ENCODE measurements around the gene NDUFB10.
A peak's percentile ranks its signal among the peaks of the same experiment; 100 is the strongest.

NDUFB10 gene

DNA sequence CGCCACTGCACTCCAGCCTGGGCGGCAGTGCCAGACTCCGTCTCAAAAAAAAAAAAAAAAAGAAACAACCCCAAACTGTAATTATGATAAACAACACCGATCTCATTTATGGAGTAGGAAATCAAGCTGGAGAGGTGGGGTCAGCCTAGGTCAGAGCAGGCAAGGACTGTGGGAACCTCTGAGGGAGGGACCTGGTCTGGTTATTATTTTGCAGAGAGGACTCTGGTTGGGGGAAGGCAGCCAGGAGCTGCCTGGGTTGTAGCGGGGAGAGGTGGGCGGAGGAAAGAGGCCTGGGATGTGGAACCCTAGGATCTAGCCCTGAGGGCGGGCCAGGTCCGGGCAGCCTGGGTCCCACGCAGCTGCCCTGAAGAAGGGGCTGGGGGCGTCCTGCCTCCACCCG is 30.2 kb upstream of the NDUFB10 start:
- TF ChIP-seq CTCF (IDR thresholded peaks at IDR 0.05; ENCODE audit: extremely low read depth, insufficient read depth, missing control alignments) = no peak
- in situ Hi-C loops (cut with MboI; ENCODE audit: low pct_unique_long_range_greater_than_20kb, low sequenced_read_pairs, unreplicated experiment) = no loop called here

DNA sequence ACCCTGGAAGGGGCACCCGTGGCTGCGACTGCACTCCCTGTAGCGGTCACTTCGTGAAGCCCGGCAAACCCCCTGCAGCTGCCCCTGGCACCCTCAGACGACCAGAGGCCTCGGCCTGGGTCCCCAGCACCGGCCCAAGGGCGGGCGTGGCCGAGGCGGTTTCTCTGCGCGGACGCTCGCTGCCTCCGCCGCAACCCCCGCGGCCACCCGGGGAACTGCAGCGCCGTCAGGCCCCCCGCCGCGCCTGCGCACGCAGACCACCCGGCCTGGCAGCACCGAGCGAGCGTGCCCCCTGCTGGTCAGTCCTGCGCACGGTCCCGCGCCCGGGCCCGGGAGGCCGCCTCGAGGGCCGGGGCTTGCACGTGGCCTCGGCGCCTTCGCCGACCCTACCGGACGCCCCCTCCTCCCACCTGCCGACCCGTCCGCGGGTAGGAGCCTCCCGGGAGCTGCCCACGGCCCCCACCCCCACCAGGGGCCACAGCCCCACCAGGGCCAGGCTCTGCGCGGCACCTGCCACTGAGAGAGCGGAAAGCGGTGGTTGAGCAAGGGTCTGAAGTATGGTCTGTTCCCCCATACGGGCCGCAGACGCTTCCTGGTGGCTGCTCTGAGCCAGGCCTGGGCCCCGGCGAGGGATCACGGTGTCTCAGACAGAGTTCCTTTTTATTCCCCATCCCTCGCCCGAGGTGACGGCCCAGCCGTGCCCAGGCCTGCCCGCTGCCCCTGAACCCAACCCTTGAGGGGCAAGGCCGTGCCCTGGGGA is 29.6 kb upstream of the NDUFB10 start:
- in situ Hi-C loops (cut with MboI; ENCODE audit: low pct_unique_long_range_greater_than_20kb, low sequenced_read_pairs, unreplicated experiment) = loop anchor here (10.0 kb wide), 1 partner anchor 65 kb away; no protein-coding TSS in a partner anchor
- peak; percentile 99 for TF ChIP-seq CTCF (IDR thresholded peaks at IDR 0.05; ENCODE audit: extremely low read depth, insufficient read depth, missing control alignments)
- peak; percentile 98 for DNase-seq (ENCODE audit: low spot score)

More for the DNA sequence above, 30.2 kb upstream of the NDUFB10 start:
- no peak for DNase-seq (ENCODE audit: low spot score)

DNA sequence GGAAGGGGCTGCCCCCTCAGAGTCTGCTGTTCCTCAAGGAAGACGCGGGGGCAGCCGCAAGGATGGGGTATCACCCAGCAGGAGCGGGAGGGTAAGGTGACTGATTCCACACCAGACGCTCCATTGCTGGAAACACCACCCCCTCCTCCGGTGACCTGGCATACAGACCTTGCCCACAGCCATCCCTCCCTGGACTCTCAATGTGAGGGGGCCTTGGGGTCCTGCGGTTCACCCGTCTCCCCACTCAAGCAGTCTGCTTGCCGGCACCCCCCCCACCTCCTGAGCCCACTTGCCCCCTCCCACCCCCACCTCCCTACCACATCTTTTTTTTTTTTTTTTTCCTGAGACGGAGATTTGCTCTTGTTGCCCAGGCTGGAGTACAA is 29.0 kb upstream of the NDUFB10 start:
- TF ChIP-seq CTCF (IDR thresholded peaks at IDR 0.05; ENCODE audit: extremely low read depth, insufficient read depth, missing control alignments) = no peak
- in situ Hi-C loops (cut with MboI; ENCODE audit: low pct_unique_long_range_greater_than_20kb, low sequenced_read_pairs, unreplicated experiment) = loop anchor here (10.0 kb wide), 1 partner anchor 66 kb away; no protein-coding TSS in a partner anchor
- no peak for DNase-seq (ENCODE audit: low spot score)

DNA sequence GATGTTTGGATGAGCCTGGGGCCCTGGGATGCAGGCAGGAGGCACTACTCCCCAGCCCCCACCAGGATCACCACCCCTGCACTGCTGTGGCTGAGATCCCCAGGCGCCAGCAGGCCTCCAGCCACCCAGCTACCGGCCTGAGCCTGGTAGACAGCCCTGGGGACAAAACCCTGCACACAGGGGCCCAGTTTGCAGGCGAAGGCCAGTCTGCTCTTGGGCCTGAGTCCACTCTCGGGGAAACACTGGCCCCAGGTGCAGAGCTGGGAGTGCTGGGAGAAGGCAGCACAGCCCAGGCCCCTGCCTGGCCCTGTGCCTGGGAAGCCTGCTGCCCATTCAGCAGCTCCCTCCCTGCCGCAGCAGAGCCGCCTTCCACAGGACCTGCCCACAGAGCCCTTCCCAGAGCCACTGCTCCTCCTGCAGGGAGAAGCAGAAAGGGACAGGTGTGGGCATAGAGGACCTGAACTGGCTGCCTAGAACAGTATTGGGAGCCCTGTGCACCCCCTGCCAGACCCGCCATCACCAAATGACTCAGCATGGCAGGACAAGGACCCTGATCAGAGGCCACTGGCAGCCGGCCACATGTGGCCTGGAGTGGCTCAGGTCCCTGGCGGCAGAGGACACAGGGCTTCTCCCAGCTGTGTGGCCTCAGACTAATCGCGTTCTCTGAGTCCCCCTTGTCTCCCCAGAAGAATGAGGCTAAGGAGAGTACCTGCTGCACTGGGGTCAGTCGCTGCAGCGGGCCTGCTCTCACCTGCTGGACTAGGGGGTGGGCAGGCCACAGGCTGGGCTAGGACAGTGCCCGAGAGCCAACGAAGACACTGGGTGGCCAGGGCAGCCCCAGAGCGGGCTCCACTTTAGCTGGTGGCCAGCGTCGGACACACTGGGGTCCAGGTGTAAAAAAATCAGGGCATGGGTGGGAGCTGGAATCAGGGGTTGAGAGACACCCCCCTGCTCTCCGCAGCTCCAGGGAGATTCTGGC is 27.0 kb upstream of the NDUFB10 start:
- TF ChIP-seq CTCF (IDR thresholded peaks at IDR 0.05; ENCODE audit: extremely low read depth, insufficient read depth, missing control alignments) = no peak
- DNase-seq (ENCODE audit: low spot score) = no peak
- in situ Hi-C loops (cut with MboI; ENCODE audit: low pct_unique_long_range_greater_than_20kb, low sequenced_read_pairs, unreplicated experiment) = loop anchor here (10.0 kb wide), 1 partner anchor 68 kb away; no protein-coding TSS in a partner anchor

DNA sequence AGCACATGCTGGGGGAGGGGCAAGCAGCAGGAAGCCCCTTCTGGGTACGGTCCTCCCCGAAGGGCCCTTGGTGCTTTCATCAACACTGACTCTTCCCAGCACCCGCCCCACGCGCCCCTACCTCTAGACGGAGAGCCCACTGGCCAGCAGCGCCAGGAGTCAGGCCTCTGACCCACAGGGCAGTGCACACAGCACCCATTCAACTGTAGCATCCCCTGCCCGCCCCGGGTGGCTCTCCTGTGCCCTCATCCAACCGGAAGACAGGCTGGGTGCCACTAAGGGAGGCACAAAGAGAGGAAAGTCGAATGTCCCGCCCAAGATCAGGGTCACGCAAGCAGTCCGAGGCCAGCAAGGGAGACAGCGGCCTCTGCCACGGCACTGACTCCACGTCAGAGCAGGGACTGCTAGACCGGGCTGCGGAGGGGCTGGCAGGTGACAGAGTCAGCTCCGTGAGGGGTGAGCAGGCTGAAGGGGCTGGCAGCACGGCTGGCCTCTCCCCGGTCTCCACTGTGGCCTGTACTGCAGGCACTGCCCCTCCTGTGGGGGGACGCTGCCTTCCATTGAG is 26.2 kb upstream of the NDUFB10 start:
- no peak for TF ChIP-seq CTCF (IDR thresholded peaks at IDR 0.05; ENCODE audit: extremely low read depth, insufficient read depth, missing control alignments)
- DNase-seq (ENCODE audit: low spot score) = no peak
- in situ Hi-C loops (cut with MboI; ENCODE audit: low pct_unique_long_range_greater_than_20kb, low sequenced_read_pairs, unreplicated experiment) = loop anchor here (10.0 kb wide), 1 partner anchor 68 kb away; no protein-coding TSS in a partner anchor

DNA sequence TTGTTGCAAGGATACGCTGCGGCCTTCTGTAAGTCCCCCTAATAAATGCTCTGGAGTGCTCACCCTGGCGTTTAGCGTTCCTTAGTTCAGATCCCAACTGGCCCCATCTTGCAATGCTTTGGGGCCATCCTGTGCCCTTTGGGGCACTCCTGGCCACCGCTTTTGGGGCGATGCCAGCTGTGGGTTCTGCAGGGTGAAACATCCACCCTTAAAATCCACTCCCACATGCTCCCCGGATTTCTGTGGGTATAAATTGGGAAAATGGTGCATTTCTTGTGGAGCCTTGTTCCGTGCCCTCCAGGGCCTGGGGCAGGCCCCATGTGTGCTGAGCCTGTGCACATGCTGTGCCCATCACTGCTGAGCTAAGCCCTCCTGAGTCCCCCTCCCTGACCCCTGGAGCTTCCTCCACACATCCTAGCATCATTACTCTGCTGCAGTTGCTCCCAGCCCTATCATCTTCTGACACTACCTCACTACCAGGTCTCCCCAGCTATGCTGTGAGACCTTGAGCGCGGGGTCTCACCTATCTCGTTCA is 22.3 kb upstream of the NDUFB10 start:
- DNase-seq (ENCODE audit: low spot score) = no peak
- in situ Hi-C loops (cut with MboI; ENCODE audit: low pct_unique_long_range_greater_than_20kb, low sequenced_read_pairs, unreplicated experiment) = loop anchor here (10.0 kb wide), 1 partner anchor 72 kb away; no protein-coding TSS in a partner anchor
- no peak for TF ChIP-seq CTCF (IDR thresholded peaks at IDR 0.05; ENCODE audit: extremely low read depth, insufficient read depth, missing control alignments)
